NCI-H187 treated with DMSO at 0.1 percent for 48 hours (cell line): ENCODE data around the gene FGR.

ENCODE experiments used
- DNase-seq: peaks from one replicate; lab custom pipeline; 2025; lab: John Stamatoyannopoulos, UW

The FGR gene

DNA sequence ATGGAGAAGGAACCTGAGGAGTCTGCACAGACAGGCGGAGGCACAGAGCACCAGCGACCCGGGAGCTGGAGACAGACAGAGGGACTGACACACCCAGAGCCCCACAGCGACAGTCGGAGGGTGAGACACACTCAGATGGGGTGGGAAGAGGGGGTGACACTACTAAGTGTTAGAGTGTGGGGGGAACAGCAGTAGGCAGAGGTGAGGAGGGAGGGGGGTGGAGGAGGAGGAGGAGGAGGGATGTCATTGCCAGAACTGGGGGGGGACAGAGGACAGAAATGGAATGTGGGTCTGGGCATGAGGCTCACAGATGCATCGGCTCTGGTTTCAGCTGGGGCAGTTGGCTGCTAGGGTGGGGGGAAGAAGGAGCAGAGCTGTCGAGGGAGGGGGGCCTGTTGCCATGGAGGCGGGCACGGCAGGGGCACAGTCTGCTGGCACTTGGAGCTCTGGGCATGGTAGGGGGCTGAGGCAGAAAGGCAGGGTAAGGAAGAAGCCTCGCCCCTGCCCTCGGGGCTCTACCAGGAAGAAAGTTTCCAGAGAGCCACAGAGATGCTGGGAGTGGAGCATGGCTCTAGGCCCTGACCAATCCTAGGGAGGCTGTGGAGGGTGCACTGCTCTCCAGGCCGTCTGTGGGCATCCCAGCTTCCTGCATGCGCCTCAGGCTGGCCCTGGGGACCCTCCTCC lies 68.4 kb downstream of the FGR start:
- DNase-seq, result no peak

DNA sequence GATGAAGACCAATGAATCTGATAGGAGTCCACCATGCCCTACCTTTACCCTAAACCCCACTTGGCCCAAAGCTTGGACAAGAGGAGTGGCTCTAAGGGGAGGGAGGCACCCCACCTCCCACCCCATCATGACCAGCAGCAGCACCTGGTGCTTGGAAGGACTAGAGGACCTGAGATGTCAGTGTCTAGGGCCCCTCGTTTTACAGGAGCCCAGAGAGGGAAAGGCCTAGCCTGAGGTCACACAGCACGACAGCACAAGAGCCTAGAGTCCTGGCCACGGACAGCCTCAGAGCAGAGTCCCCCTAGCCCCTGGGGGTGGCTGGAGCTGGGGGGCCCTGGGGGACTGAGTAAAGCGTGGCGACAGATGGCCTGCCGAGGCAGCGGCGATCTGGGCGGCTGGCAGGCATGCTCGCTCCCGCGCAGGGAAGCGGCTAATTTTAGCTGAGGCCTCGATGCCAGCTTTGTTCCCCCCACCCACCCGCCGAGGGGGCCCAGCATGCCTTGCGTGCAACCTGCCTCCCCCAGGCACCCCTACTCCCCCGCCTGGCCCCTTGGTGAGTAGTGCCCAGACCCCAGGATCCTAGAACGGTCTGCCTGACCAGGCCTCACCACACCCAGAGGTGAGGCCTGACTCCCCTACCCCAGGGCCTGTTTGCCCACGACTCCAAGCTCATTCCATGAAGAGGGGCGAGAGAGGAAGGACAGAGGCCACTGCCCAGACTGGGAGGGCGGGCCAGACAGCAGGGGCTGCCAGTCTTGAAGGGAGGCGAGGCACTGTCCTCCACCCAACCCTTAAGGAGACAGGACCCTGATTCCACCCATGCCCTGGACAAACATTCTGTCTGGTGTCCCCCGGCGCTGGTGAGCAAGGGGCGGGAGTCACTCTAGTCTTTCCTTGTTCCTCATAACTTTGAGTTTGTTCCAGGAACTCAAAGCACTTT lies 70.0 kb downstream of the FGR start:
- no peak for DNase-seq

DNA sequence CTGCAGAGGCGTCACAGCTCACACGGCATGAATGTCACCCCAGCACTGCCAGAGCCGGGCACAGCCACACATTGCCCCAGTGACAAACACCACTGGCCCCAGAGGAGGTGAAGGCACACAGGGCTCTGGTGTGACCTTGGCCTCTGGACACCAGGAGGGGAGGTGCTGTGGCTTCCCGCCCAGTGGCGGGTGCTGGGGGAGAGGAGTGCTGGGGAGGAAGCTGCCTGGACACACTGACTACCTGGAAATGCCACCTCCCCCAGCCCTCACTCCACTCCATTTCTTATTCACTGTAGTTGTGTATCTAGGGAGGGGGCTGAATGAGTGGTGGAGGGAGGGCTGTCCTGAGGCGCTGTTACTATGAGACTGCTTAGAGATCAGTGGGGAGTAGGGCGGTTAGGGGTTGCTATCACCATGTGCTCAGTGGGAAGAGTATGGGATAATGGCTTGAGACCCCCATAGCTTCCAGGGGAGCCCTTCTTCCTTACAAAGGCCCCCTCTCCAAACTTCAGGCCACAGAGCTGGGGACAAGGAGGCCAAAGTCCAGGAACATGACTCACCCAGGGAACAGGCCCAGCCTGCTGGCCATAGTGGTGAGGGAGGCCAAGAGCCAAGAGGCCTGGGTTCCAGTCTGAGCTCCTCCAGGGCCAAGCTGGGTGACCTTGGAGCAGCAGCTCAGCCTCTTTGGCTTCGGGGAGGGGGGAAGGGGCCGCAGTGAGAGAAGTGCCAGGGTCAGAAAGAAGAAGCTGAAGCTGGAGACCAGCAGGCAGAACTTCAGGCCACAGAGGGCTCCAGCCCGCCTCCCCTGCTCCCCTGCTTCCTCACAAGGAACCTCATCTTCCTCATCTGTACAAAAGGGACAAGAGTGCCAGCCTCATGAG lies 71.2 kb downstream of the FGR start:
- DNase-seq, result no peak

GRCh38 chr1:27563341-27563590 lies 71.7 kb downstream of the FGR start:
- no peak for DNase-seq

DNA sequence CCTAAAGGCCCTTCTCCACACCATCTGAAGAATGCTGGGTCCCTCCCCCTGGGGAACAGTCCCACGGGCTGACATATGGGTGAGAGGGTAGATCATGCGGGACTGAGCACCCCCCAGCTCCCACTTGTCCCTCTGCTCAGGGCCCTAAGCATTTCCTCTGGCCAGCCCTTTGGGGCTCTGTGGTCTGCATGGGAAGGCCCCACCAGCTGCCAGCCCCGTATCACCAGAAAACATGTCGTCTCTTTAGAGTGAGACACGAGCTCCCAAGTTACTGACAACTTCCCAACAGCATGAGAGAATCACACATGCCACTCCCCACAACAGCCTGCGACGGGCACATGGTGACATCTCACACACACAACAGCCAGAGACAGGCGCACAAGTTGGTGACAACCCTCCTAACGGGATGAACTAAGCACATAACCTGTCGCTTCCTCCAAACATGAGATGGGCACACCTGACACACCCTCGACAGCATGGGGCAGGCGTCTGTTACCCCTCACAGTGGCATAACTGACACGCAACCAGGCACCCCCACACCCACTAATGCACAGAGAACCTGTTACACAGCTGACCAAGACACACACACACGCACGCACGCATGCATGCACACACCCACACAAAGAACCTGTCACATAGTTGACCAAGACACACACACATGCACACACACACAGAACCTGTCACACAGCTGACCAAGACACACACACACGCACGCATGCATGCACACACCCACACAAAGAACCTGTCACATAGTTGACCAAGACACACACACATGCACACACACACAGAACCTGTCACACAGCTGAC lies 72.2 kb downstream of the FGR start:
- no peak for DNase-seq
